ENCODE data around the gene NBL1. TPM values are rescaled to one million over a fixed set of nuclear protein-coding genes. Genes with fewer than 3 reads are reported as not detected.

Gene NBL1
- total and polyA plus RNA-seq, 9 of the 15 experiments (the other 6 are each of a cell fraction or from before 2014, with no cell fraction given) = 0.10 to 3.7 (median 1.8) TPM; not detected in 1

DNA sequence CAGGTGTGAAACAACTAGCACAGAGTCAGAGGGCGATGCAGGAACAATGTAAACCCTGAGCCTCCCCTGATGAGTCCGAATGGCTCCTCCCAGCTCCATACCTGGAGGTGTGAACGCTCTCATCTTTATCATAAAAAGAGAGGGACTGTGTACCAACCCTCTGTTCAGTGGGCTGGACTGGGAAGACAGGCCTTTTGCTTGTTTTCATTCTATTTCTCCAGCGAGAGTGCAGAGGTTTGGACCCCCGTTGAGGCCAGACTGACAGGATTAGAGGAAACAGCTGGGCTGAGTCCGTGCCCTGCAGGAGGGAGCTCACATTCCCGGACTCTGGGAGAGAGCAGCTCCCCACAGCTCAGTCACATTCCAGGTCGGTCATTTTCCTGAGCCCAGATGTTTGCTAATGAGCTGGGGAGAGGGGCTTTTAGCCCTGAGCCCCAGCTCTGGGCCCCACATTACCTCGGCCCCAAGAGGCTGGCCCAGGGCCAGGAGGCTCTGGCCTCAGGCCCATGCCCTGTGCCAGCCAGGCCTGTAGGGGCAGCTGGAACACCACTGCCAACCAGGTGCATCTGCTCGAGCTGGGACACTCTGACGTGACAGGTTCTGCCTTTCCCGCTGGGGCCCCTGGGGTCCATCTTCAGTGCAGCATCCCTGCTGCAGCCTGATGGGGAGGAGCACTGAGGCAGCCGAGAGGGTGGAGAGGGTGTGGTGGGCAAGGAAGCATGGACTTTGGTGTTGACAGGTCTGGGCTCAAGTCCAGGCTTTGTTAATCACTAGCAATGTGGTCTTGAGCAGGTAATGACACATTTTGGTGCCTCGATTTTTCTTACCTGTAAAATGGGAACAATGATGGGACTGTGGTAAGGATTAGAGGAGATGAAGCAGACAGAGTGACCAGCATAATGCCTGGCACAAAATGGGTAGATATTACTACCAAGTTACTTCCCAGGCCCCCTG, 3.5 kb upstream of the NBL1 start:
- peaks cover 16 to 32% of the 10 kb centered on the region in 2 experiments; a peak in 4 of 5 replicates for H3K27me3 ChIP-seq (ENCODE audit: control insufficient read depth in 2 of 2, insufficient read depth in 2 of 2, low read length in 2 of 2)
- H3K9me1 ChIP-seq (ENCODE audit: control insufficient read depth, insufficient read depth, low read length) = no peaks in the 10 kb centered on the region
- no TSS peak for BruUV-seq (replicated peaks)
- no peaks in the 10 kb centered on the region for H3K79me2 ChIP-seq (ENCODE audit: control insufficient read depth, insufficient read depth, low read length)
- no peak overlapping the region for H3K9ac ChIP-seq (ENCODE audit: insufficient read depth in 1 of 2, low read depth in 2 of 2, low read length in 2 of 2)
- WGBS (ENCODE audit: insufficient coverage, low coverage, missing lambda C conversion rate) = 7% methylated on average over 14 of the region's 14 CpGs
- H3K9me3 ChIP-seq (replicated peaks; ENCODE audit: control insufficient read depth, insufficient read depth, low read depth, low read length) = no peaks in the 10 kb centered on the region
- intact Hi-C loops (cut with micrococcal nuclease) = loop anchor here (10.0 kb wide), 1 partner anchor 176 kb away; no protein-coding TSS in a partner anchor
- POLR2A ChIA-PET = interaction anchor here (0.5 to 4.2 kb wide), 5 partner anchors 8 to 694 kb away, joined by 3 to 18 read pairs (median 4); no protein-coding TSS in a partner anchor
- peaks cover 0 to 27% of the 10 kb centered on the region in 2 experiments; a peak in 4 of 5 replicates for H3K4me1 ChIP-seq (replicated peaks in 1 of 2; ENCODE audit: control insufficient read depth in 2 of 2, insufficient read depth in 2 of 2, low read length in 2 of 2)
- in situ Hi-C loops (cut with MboI) = no loop called here
- peak; percentile 33 for ATAC-seq
- no peak for DNase-seq (ENCODE audit: extremely low read depth in 1 of 4, low spot score in 3 of 4)
- H4K20me1 ChIP-seq (replicated peaks; ENCODE audit: control insufficient read depth, insufficient read depth, low read length) = no peaks in the 10 kb centered on the region; the same call in 1 of the 2 replicates
- CTCF ChIA-PET (ENCODE audit: low intra/inter-chr PET ratio) = no interaction called here
- H3K36me3 ChIP-seq (ENCODE audit: control insufficient read depth, insufficient read depth, low read length) = no peaks in the 10 kb centered on the region
- H3K4me2 ChIP-seq (ENCODE audit: insufficient read depth, low read length) = no peak overlapping the region
- H3K27ac ChIP-seq (ENCODE audit: extremely low read depth, low read depth, low read length) = no peak overlapping the region
- H2AFZ ChIP-seq (ENCODE audit: low read depth, low read length) = no peak overlapping the region
- no peak overlapping the region for H3K4me3 ChIP-seq
- no peak for FAIRE-seq
- TF ChIP-seq HDAC2 (IDR thresholded peaks at IDR 0.05) (peak; percentile 46; the same call in 1 of the 2 replicates), TAF15 (IDR thresholded peaks at IDR 0.05; ENCODE audit: low read depth, low read length) (no peak), BCOR (IDR thresholded peaks at IDR 0.05) (peak; percentile 71), RBM25 (IDR thresholded peaks at IDR 0.05; ENCODE audit: low read depth, low read length, severe bottlenecking) (peak; percentile 68), ADNP (tag; IDR thresholded peaks at IDR 0.05) (0 out of 2 replicates have a peak, but pooled peaks have one; percentile 33), ZMIZ1 (IDR thresholded peaks at IDR 0.05; ENCODE audit: low read depth in 2 of 2, low read length in 2 of 2) (no peak), MEIS2 (IDR thresholded peaks at IDR 0.05; ENCODE audit: partially characterized antibody) (peak; percentile 12), NFIC (IDR thresholded peaks at IDR 0.05) (peak; percentile 42; the same call in 1 of the 2 replicates), TFE3 (CRISPR knock-in tag; IDR thresholded peaks at IDR 0.05) (no peak), KDM1A (IDR thresholded peaks at IDR 0.05) (peak in 1 of 2 experiments; percentile 50; a peak in 1 of 4 replicates), MCM7 (IDR thresholded peaks at IDR 0.05) (no peak)
- TF ChIP-seq, protein P1, sequence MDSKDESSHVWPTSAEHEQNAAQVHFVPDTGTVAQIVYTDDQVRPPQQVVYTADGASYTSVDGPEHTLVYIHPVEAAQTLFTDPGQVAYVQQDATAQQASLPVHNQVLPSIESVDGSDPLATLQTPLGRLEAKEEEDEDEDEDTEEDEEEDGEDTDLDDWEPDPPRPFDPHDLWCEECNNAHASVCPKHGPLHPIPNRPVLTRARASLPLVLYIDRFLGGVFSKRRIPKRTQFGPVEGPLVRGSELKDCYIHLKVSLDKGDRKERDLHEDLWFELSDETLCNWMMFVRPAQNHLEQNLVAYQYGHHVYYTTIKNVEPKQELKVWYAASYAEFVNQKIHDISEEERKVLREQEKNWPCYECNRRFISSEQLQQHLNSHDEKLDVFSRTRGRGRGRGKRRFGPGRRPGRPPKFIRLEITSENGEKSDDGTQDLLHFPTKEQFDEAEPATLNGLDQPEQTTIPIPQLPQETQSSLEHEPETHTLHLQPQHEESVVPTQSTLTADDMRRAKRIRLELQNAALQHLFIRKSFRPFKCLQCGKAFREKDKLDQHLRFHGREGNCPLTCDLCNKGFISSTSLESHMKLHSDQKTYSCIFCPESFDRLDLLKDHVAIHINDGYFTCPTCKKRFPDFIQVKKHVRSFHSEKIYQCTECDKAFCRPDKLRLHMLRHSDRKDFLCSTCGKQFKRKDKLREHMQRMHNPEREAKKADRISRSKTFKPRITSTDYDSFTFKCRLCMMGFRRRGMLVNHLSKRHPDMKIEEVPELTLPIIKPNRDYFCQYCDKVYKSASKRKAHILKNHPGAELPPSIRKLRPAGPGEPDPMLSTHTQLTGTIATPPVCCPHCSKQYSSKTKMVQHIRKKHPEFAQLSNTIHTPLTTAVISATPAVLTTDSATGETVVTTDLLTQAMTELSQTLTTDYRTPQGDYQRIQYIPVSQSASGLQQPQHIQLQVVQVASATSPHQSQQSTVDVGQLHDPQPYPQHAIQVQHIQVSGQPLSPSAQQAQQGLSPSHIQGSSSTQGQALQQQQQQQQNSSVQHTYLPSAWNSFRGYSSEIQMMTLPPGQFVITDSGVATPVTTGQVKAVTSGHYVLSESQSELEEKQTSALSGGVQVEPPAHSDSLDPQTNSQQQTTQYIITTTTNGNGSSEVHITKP (IDR thresholded peaks at IDR 0.05; ENCODE audit: partially characterized antibody) = peak; percentile 66
